ENCODE data around the gene SLC25A42. TPM values are rescaled to one million over a fixed set of nuclear protein-coding genes. Genes with fewer than 3 reads are reported as not detected.

Gene SLC25A42
- 0.85 and 0.92 TPM in 2 replicates for polyA plus RNA-seq (2011; rRNA removed)
- 1.3 and 1.8 TPM in 2 replicates for polyA plus RNA-seq (2012; cell fraction: cytosol; rRNA removed)
- 4.5 and 4.8 TPM in 2 replicates for polyA plus RNA-seq (2012; cell fraction: nucleus; rRNA removed)
- 1.3 to 1.7 TPM (median 1.6 TPM) in 3 replicates for polyA plus RNA-seq (2017; fragmentation: RNase III; extraction: RNeasy Plus Mini Kit Qiagen cat#74134 plus additional on column Dnase treatment)
- 0.78 and 1.9 TPM in 2 replicates for polyA minus RNA-seq (2011; rRNA and poly(A)+ RNA removed)

DNA sequence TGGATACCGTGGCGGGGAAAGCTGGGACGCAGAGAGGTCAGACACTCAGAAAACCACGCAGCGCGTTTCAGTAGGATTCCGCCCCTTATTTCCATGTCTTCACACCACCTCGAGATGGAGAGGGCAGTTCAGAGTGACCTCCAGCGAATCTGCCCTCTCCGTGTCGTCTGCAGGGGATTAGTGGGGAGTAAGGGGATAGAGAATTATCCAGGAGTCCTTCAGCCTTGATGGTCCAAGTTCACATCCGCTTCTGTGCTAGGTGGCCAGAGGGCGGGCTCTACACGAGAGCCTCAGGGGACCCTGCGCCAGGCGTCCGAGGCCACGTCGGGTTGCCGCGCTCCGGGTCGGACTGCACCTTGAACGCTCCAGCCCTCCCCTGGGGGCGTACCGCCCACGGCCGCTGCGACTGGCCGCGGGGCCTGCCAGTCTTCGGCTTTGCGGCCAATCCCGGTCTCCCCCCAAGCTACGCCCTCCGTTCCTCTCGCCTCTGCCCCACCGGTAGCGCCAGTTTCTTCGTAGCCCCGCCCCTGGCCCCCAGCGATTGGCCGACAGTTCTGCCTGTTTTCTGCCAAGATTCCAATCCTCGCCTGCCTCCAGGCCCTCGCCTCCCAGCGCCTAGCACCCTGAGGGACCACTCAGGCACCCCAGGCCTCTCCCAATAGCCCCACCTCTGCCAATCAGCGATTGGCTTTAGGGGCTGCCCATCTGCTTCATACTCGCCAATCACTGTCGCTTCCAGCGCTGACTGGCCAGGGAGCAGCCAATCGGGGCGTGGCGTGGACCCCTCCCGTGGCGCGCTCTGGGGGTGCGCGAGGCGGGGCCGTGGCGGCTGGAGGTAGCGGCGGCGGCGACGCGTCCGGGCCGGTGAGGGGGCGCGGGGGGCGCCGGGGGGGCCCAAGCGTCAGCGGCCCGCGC is at the start of gene SLC25A42:
Gene SLC25A42, plus strand, starts transcription at position 812 of the 915 bp plus-strand sequence. CDS start 32,131 bp downstream, outside the sequence.
- Histone ChIP-seq H3K4me3 (peak within 1 kb of the TSS; percentile 60), H3K9me3 (no peaks in the 10 kb centered on the region), H3K4me2 (peak within 1 kb of the TSS; percentile 78), H3K27ac (peak within 1 kb of the TSS; percentile 50 to 85), H3K4me1 (peaks cover 20% of the 10 kb centered on the region)
- 28% methylated on average over 25 of the region's 77 CpGs for WGBS (ENCODE audit: missing lambda C conversion rate)
- ATAC-seq (peak; percentile 94 to 99), FAIRE-seq (no peak), DNase-seq (ENCODE audit: low read depth in 1 of 2, low spot score in 1 of 2) (peak; percentile 97 to 99)
- ChIA-PET POLR2A (no interaction called here), CTCF (interaction anchor here (1.3 to 2.1 kb wide), 4 partner anchors 9 to 40 kb away, joined by 4 to 7 read pairs (median 6); no protein-coding TSS in a partner anchor)
- 0 out of 2 replicates have a peak, but pooled peaks have one; percentile 23 for TF ChIP-seq RFX5 (IDR thresholded peaks at IDR 0.05)
- no peak for TF ChIP-seq SREBF2 (IDR thresholded peaks at IDR 0.05)
- TF ChIP-seq, protein P1, sequence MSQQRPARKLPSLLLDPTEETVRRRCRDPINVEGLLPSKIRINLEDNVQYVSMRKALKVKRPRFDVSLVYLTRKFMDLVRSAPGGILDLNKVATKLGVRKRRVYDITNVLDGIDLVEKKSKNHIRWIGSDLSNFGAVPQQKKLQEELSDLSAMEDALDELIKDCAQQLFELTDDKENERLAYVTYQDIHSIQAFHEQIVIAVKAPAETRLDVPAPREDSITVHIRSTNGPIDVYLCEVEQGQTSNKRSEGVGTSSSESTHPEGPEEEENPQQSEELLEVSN (IDR thresholded peaks at IDR 0.05; ENCODE audit: borderline replicate concordance, low read depth) = peak; percentile 37; the same call in 1 of the 2 replicates
- TF ChIP-seq, protein P2, sequence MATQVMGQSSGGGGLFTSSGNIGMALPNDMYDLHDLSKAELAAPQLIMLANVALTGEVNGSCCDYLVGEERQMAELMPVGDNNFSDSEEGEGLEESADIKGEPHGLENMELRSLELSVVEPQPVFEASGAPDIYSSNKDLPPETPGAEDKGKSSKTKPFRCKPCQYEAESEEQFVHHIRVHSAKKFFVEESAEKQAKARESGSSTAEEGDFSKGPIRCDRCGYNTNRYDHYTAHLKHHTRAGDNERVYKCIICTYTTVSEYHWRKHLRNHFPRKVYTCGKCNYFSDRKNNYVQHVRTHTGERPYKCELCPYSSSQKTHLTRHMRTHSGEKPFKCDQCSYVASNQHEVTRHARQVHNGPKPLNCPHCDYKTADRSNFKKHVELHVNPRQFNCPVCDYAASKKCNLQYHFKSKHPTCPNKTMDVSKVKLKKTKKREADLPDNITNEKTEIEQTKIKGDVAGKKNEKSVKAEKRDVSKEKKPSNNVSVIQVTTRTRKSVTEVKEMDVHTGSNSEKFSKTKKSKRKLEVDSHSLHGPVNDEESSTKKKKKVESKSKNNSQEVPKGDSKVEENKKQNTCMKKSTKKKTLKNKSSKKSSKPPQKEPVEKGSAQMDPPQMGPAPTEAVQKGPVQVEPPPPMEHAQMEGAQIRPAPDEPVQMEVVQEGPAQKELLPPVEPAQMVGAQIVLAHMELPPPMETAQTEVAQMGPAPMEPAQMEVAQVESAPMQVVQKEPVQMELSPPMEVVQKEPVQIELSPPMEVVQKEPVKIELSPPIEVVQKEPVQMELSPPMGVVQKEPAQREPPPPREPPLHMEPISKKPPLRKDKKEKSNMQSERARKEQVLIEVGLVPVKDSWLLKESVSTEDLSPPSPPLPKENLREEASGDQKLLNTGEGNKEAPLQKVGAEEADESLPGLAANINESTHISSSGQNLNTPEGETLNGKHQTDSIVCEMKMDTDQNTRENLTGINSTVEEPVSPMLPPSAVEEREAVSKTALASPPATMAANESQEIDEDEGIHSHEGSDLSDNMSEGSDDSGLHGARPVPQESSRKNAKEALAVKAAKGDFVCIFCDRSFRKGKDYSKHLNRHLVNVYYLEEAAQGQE (IDR thresholded peaks at IDR 0.05) = peak; percentile 35; the same call in 1 of the 2 replicates
- no peak for TF ChIP-seq HES2 (IDR thresholded peaks at IDR 0.05)
- peak in 1 of 2 experiments; percentile 53; a peak in 1 of 5 replicates for TF ChIP-seq JUN (IDR thresholded peaks at IDR 0.05)
- TF ChIP-seq, protein P3, sequence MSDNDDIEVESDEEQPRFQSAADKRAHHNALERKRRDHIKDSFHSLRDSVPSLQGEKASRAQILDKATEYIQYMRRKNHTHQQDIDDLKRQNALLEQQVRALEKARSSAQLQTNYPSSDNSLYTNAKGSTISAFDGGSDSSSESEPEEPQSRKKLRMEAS (IDR thresholded peaks at IDR 0.05) = no peak
- no peak for TF ChIP-seq ELK1 (IDR thresholded peaks at IDR 0.05; ENCODE audit: low read depth, low read length)
- TF ChIP-seq, protein P4, sequence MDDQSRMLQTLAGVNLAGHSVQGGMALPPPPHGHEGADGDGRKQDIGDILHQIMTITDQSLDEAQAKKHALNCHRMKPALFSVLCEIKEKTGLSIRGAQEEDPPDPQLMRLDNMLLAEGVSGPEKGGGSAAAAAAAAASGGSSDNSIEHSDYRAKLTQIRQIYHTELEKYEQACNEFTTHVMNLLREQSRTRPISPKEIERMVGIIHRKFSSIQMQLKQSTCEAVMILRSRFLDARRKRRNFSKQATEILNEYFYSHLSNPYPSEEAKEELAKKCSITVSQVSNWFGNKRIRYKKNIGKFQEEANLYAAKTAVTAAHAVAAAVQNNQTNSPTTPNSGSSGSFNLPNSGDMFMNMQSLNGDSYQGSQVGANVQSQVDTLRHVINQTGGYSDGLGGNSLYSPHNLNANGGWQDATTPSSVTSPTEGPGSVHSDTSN (IDR thresholded peaks at IDR 0.05) = peak; percentile 95

GRCh38 chr19:19021115-19021514 is 42.7 kb upstream of the SLC25A42 start:
- ChIA-PET POLR2A (no interaction called here), CTCF (interaction anchor here (0.6 kb wide), 1 partner anchor 1204 kb away, joined by 4 read pairs; no protein-coding TSS in a partner anchor)
- FAIRE-seq (no peak), ATAC-seq (0 out of 6 replicates have a peak, but pooled peaks of 1 of the 2 experiments have one; percentile 23), DNase-seq (ENCODE audit: low read depth in 1 of 2, low spot score in 1 of 2) (no peak)
- 33% methylated on average over 3 of the region's 3 CpGs for WGBS (ENCODE audit: missing lambda C conversion rate)
- Histone ChIP-seq H3K4me3 (no peak overlapping the region), H3K4me2 (no peak overlapping the region), H3K4me1 (peaks cover 6% of the 10 kb centered on the region; the same call in 1 of the 3 replicates), H3K9me3 (no peaks in the 10 kb centered on the region), H3K27ac (no peak overlapping the region)
- TF ChIP-seq HES2 (IDR thresholded peaks at IDR 0.05) (no peak), EHF (CRISPR knock-in tag; IDR thresholded peaks at IDR 0.05) (no peak), CTCF (IDR thresholded peaks at IDR 0.05) (no peak), USF2 (IDR thresholded peaks at IDR 0.05) (no peak), ZNF302 (CRISPR knock-in tag; IDR thresholded peaks at IDR 0.05) (no peak), FOXS1 (CRISPR knock-in tag; IDR thresholded peaks at IDR 0.05) (no peak), GATA3 (IDR thresholded peaks at IDR 0.05; ENCODE audit: borderline replicate concordance) (no peak)
